Breast epithelium (tissue), 4 donors: ENCODE measurements around the gene PCSK2. TPM values are rescaled to one million over a fixed set of nuclear protein-coding genes. Genes with fewer than 3 reads are reported as not detected.
A peak's percentile ranks its signal among the peaks of the same experiment; 100 is the strongest.

Experiments
- DNase-seq, 2 donors: peaks; one replicate each; pipeline ENCODE4 v3.0.0-alpha.2; 2019; ENCODE audit warnings: low spot score in 2 of 2
- H3K27ac ChIP-seq, 2 donors: fragments of 200-600 bp; sonication (generic) in 1 of 2; one replicate each; pipeline ENCODE4 v1.5.1; 2016 to 2019; ENCODE audit warnings: mild to moderate bottlenecking in 1 of 2
- H3K27me3 ChIP-seq, 2 donors: fragments of 200-600 bp; sonication (generic) in 1 of 2; one replicate each; pipeline versions ENCODE4 v1.5.1 to v1.6.0; 2017 to 2019; ENCODE audit warnings: control low read depth in 1 of 2, mild to moderate bottlenecking in 1 of 2
- H3K36me3 ChIP-seq: fragments of 200-600 bp; one replicate; pipeline ENCODE4 v1.5.1; 2019
- H3K4me1 ChIP-seq, 2 donors: fragments of 200-600 bp; sonication (generic); one replicate each; pipeline ENCODE4 v1.5.1; 2016 to 2019; ENCODE audit warnings: control low read depth in 1 of 2
- H3K4me3 ChIP-seq, 3 donors: fragments of 200-600 bp; sonication (generic); 1 replicate in 2 of 3; 2 replicates in 1 of 3; pipeline ENCODE4 v1.5.1; 2016 to 2019; ENCODE audit warnings: mild to moderate bottlenecking in 3 of 3, moderate library complexity in 2 of 3
- H3K9me3 ChIP-seq, 2 donors: fragments of 200-600 bp; sonication (generic) in 1 of 2; one replicate each; pipeline ENCODE4 v1.5.1; 2016 to 2019; ENCODE audit warnings: control low read depth in 1 of 2
- CTCF ChIP-seq, 3 donors: fragments of 450-650 bp; IDR thresholded peaks; one replicate each; pipeline ENCODE4 v1.5.1; 2016 to 2017; ENCODE audit warnings: antibody characterized with exemption in 3 of 3, mild to moderate bottlenecking in 3 of 3, moderate library complexity in 3 of 3
- POLR2A ChIP-seq: fragments of 450-650 bp; IDR thresholded peaks from one replicate; pipeline ENCODE4 v1.6.1; 2016; ENCODE audit warnings: antibody characterized with exemption, mild to moderate bottlenecking, moderate library complexity
- POLR2AphosphoS5 ChIP-seq, 3 donors: sonication (generic); formaldehyde crosslinking; IDR thresholded peaks; one replicate each; pipeline ENCODE4 v1.6.1; 2017; ENCODE audit warnings: antibody characterized with exemption in 3 of 3
- intact Hi-C: fragments of 100-400 bp; cut with DNase I; formaldehyde crosslinking; loops from one replicate; pipeline ENCODE4 v1.15.1; 2023; ENCODE audit warnings: low total_unique reads
- total RNA-seq, 3 donors: library from RNA; depleted of rRNA; stranded (reverse); fragments of >200 nt; gene quantifications; one replicate each; pipeline ENCODE4 v1.1.0, GENCODE V29; 2016

Gene PCSK2
- total RNA-seq, 3 donors from 2014 or later, result 0.16 TPM; not detected in 2

- intact Hi-C loops, result no loop called here
- no peaks in the 10 kb centered on the region for H3K4me1 ChIP-seq
These were observed 278.2 kb downstream of the PCSK2 start for GRCh38 chr20:17504898-17505635.

GRCh38 chr20:17505636-17506517 lies 279.0 kb downstream of the PCSK2 start:
- no peaks in the 10 kb centered on the region for H3K27me3 ChIP-seq
- TF ChIP-seq CTCF (IDR thresholded peaks at IDR 0.05), result no peak
- no peak for TF ChIP-seq POLR2A
- no peak for TF ChIP-seq POLR2AphosphoS5 (IDR thresholded peaks at IDR 0.05)
- no peaks in the 10 kb centered on the region for H3K4me1 ChIP-seq
- intact Hi-C loops, result no loop called here
- H3K9me3 ChIP-seq, result no peaks in the 10 kb centered on the region
- H3K36me3 ChIP-seq, result no peaks in the 10 kb centered on the region
- DNase-seq, result no peak
- peak overlapping the region in 2 of 3 donors; percentile 48 to 77 for H3K4me3 ChIP-seq
- no peak overlapping the region for H3K27ac ChIP-seq

More at GRCh38 chr20:17504898-17505635, 278.2 kb downstream of the PCSK2 start:
- Histone ChIP-seq H3K27ac (no peak overlapping the region), H3K27me3 (no peaks in the 10 kb centered on the region), H3K4me3 (peak overlapping the region; percentile 46 to 77 (median 48)), H3K9me3 (no peaks in the 10 kb centered on the region), H3K36me3 (no peaks in the 10 kb centered on the region)
- TF ChIP-seq CTCF (IDR thresholded peaks at IDR 0.05) (peak in 2 of 3 donors; percentile 60 to 71), POLR2AphosphoS5 (IDR thresholded peaks at IDR 0.05) (no peak)
- DNase-seq, result peak in 1 of 2 donors; percentile 21

- no peak overlapping the region for H3K4me3 ChIP-seq
- DNase-seq, result no peak
- intact Hi-C loops, result no loop called here
- H3K4me1 ChIP-seq, result no peaks in the 10 kb centered on the region
- no peak overlapping the region for H3K27ac ChIP-seq
- no peaks in the 10 kb centered on the region for H3K36me3 ChIP-seq
- H3K9me3 ChIP-seq, result no peaks in the 10 kb centered on the region
- TF ChIP-seq POLR2AphosphoS5 (IDR thresholded peaks at IDR 0.05) (no peak), POLR2A (no peak), CTCF (IDR thresholded peaks at IDR 0.05) (no peak)
- no peaks in the 10 kb centered on the region for H3K27me3 ChIP-seq
These were observed 280.2 kb downstream of the PCSK2 start for GRCh38 chr20:17507032-17507431.

- intact Hi-C loops, result no loop called here
- no peak overlapping the region for H3K27ac ChIP-seq
- no peaks in the 10 kb centered on the region for H3K4me1 ChIP-seq
- H3K36me3 ChIP-seq, result no peaks in the 10 kb centered on the region
- no peak overlapping the region for H3K4me3 ChIP-seq
- no peak for TF ChIP-seq POLR2A
- TF ChIP-seq POLR2AphosphoS5 (IDR thresholded peaks at IDR 0.05), result no peak
- no peak for TF ChIP-seq CTCF (IDR thresholded peaks at IDR 0.05)
- no peak for DNase-seq
- no peaks in the 10 kb centered on the region for H3K27me3 ChIP-seq
- no peaks in the 10 kb centered on the region for H3K9me3 ChIP-seq
These were observed 280.7 kb downstream of the PCSK2 start for GRCh38 chr20:17507531-17507930.

GRCh38 chr20:17508756-17509155 lies 281.9 kb downstream of the PCSK2 start:
- H3K4me1 ChIP-seq, result no peaks in the 10 kb centered on the region
- DNase-seq, result no peak
- intact Hi-C loops, result no loop called here
- no peak overlapping the region for H3K4me3 ChIP-seq
- H3K36me3 ChIP-seq, result no peaks in the 10 kb centered on the region
- H3K27ac ChIP-seq, result no peak overlapping the region
- H3K9me3 ChIP-seq, result no peaks in the 10 kb centered on the region
- TF ChIP-seq CTCF (IDR thresholded peaks at IDR 0.05), result no peak
- no peak for TF ChIP-seq POLR2A
- TF ChIP-seq POLR2AphosphoS5 (IDR thresholded peaks at IDR 0.05), result no peak
- no peaks in the 10 kb centered on the region for H3K27me3 ChIP-seq
